ENCODE data around the gene DLST. TPM values are rescaled to one million over a fixed set of nuclear protein-coding genes. Genes with fewer than 3 reads are reported as not detected.

Gene DLST
- polyA plus RNA-seq, 2 of the 4 experiments (the other 2 are of a cell fraction) = 102 to 129 TPM

GRCh38 chr14:74875941-74876913 is 5.5 kb upstream of the DLST start, which contains the start of gene PROX2:
Gene PROX2, minus strand, starts transcription at chr14:74876145. Its CDS starts 12,311 bp downstream, at chr14:74863834.
- FAIRE-seq (no peak), DNase-seq (ENCODE audit: low read depth in 1 of 2, low spot score in 1 of 2) (no peak), ATAC-seq (no peak)
- H3K4me2 ChIP-seq = no peak within 1 kb of the TSS
- CTCF ChIA-PET = interaction anchor here (0.5 to 20.1 kb wide), 8 partner anchors 15 to 282 kb away, joined by 3 to 339 read pairs (median 4); no protein-coding TSS in a partner anchor
- TF ChIP-seq RFX5 (IDR thresholded peaks at IDR 0.05) (no peak), FOXS1 (CRISPR knock-in tag; IDR thresholded peaks at IDR 0.05) (no peak), HDAC2 (IDR thresholded peaks at IDR 0.05) (no peak), CBX8 (IDR thresholded peaks at IDR 0.05) (no peak), ATOH8 (CRISPR knock-in tag; IDR thresholded peaks at IDR 0.05; ENCODE audit: low read depth) (no peak), BHLHE40 (IDR thresholded peaks at IDR 0.05; ENCODE audit: low read depth, low read length) (no peak), HOXA7 (CRISPR knock-in tag; IDR thresholded peaks at IDR 0.05) (no peak), EHMT2 (IDR thresholded peaks at IDR 0.05; ENCODE audit: low read depth) (no peak), CHD4 (IDR thresholded peaks at IDR 0.05; ENCODE audit: borderline replicate concordance) (no peak), RARB (CRISPR knock-in tag; IDR thresholded peaks at IDR 0.05) (no peak), RCOR1 (IDR thresholded peaks at IDR 0.05; ENCODE audit: low read depth, low read length) (no peak), SREBF2 (IDR thresholded peaks at IDR 0.05) (no peak), ELK1 (IDR thresholded peaks at IDR 0.05; ENCODE audit: low read depth, low read length) (no peak), MYC (IDR thresholded peaks at IDR 0.05; ENCODE audit: borderline replicate concordance, low read length) (no peak), EP300 (IDR thresholded peaks at IDR 0.05) (no peak), POLR2A (IDR thresholded peaks at IDR 0.05; ENCODE audit: low read length) (no peak), EHF (CRISPR knock-in tag; IDR thresholded peaks at IDR 0.05) (no peak), PHF8 (IDR thresholded peaks at IDR 0.05; ENCODE audit: borderline replicate concordance, low read depth) (no peak)
- TF ChIP-seq, protein P1, sequence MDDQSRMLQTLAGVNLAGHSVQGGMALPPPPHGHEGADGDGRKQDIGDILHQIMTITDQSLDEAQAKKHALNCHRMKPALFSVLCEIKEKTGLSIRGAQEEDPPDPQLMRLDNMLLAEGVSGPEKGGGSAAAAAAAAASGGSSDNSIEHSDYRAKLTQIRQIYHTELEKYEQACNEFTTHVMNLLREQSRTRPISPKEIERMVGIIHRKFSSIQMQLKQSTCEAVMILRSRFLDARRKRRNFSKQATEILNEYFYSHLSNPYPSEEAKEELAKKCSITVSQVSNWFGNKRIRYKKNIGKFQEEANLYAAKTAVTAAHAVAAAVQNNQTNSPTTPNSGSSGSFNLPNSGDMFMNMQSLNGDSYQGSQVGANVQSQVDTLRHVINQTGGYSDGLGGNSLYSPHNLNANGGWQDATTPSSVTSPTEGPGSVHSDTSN (IDR thresholded peaks at IDR 0.05) = no peak
- no peak within 1 kb of the TSS for H3K4me3 ChIP-seq
- no peaks in the 10 kb centered on the region for H3K9me3 ChIP-seq
- H3K4me1 ChIP-seq = peaks cover 16% of the 10 kb centered on the region
- POLR2A ChIA-PET = interaction anchor here (0.5 kb wide), 1 partner anchor 256 kb away, joined by 3 read pairs; no protein-coding TSS in a partner anchor
- 66% methylated on average over 13 of the region's 13 CpGs for WGBS (ENCODE audit: missing lambda C conversion rate)
- no peak within 1 kb of the TSS for H3K27ac ChIP-seq

DNA sequence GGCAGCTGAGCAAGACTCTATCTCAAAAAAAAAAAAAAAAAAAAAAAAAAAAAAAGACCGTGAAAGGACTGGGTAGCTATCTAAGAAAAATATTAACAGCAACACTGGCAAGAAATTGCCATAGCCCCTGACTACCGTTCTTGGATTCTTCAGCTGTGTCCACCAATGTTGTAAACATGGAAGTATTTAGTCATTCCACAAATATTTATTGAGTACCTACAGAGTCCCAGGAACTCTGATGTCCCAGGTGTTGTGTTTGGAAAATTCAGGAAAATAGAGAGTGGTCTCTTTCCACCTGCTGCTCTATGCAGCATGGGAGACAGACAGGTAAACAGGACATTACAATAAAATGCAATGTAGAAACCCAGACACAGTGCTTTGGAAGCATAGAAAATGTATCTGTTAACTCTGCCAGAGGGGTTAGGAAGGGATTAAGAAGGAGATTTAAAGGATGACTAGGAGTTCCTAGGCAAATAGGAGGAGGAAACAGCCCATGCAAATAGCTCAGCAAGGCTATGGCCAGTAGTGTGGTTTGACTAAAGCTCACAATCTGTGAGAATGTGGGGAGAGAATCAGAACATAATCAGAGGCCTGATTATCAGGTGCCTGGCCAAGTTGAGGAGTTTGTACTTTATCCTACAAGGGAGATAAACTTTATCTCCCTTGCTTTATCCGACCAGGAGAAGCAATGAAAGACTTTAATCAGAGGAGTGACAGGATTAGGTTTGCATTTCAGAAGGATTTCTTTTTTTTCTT is 2.1 kb upstream of the DLST start:
- TF ChIP-seq NR3C1 (IDR thresholded peaks at IDR 0.05) (no peak), CHD4 (IDR thresholded peaks at IDR 0.05; ENCODE audit: borderline replicate concordance) (no peak), ATOH8 (CRISPR knock-in tag; IDR thresholded peaks at IDR 0.05; ENCODE audit: low read depth) (no peak), ESRRA (IDR thresholded peaks at IDR 0.05; ENCODE audit: borderline replicate concordance, low read length) (no peak), ZC3H11A (IDR thresholded peaks at IDR 0.05) (no peak), GATA3 (IDR thresholded peaks at IDR 0.05; ENCODE audit: borderline replicate concordance) (no peak), ZSCAN20 (CRISPR knock-in tag; IDR thresholded peaks at IDR 0.05) (no peak), CHD2 (IDR thresholded peaks at IDR 0.05; ENCODE audit: low read length, partially characterized antibody) (no peak), SMC3 (IDR thresholded peaks at IDR 0.05) (no peak), MAFK (IDR thresholded peaks at IDR 0.05; ENCODE audit: partially characterized antibody) (no peak), HOXA7 (CRISPR knock-in tag; IDR thresholded peaks at IDR 0.05) (no peak), JUN (IDR thresholded peaks at IDR 0.05) (no peak), CEBPB (IDR thresholded peaks at IDR 0.05) (no peak), KDM5A (IDR thresholded peaks at IDR 0.05) (no peak), TFCP2L1 (CRISPR knock-in tag; IDR thresholded peaks at IDR 0.05) (no peak), BHLHE40 (IDR thresholded peaks at IDR 0.05; ENCODE audit: low read depth, low read length) (no peak), FOSL2 (IDR thresholded peaks at IDR 0.05) (no peak), FOSL2 (CRISPR knock-in tag; IDR thresholded peaks at IDR 0.05) (no peak)
- FAIRE-seq (no peak), ATAC-seq (no peak), DNase-seq (ENCODE audit: low read depth in 1 of 2, low spot score in 1 of 2) (no peak)
- WGBS (ENCODE audit: missing lambda C conversion rate) = 22% methylated on average over 3 of the region's 3 CpGs
- peaks cover 32% of the 10 kb centered on the region for H3K4me1 ChIP-seq
- no peak overlapping the region for H3K4me3 ChIP-seq
- H3K4me2 ChIP-seq = peak overlapping the region; percentile 32; the same call in 2 of the 3 replicates
- ChIA-PET CTCF (interaction anchor here (0.6 to 20.1 kb wide), 8 partner anchors 11 to 276 kb away, joined by 3 to 339 read pairs (median 4); no protein-coding TSS in a partner anchor), POLR2A (interaction anchor here (0.7 kb wide), 1 partner anchor 118 kb away, joined by 6 read pairs; no protein-coding TSS in a partner anchor)
- H3K9me3 ChIP-seq = no peaks in the 10 kb centered on the region
- no peak overlapping the region for H3K27ac ChIP-seq
